ENCODE data around the gene PHKA2. TPM values are rescaled to one million over a fixed set of nuclear protein-coding genes. Genes with fewer than 3 reads are reported as not detected.
"Not testable (repeated sequence)": the region's sequence is repeated elsewhere in the genome, so short reads cannot be mapped to it uniquely, and the experiment has no call there.

The PHKA2 gene
- polyA plus RNA-seq, 6 donors from 2014 or later: 7.7 to 14.5 (median 9.4) TPM

DNA sequence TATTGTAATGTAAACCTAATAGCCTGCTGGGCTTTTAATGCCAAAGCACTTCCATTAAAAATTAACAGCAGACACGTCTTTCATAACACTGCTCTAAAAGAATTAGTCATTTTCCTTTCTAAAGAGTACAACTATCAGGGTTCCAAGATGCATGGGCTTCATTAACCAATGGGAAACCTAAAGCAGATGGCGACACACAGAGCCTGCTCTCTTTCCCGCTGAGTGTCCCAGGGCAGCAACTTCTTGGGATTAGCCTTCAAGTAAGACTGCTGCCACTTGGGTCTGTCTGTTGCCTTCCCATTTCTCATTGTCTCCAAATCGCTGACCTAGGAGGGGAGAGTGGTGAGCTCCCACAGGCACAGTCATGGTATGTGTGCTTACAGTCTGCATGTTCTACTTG, 14.0 kb upstream of the PHKA2 start:
- no peak overlapping the region for H3K4me3 Mint-ChIP-seq
- H3K4me1 Mint-ChIP-seq: no peaks in the 10 kb centered on the region
- no peak overlapping the region for H3K27ac Mint-ChIP-seq
- H3K9me3 Mint-ChIP-seq: no peaks in the 10 kb centered on the region
- H3K36me3 Mint-ChIP-seq: no peaks in the 10 kb centered on the region
- H3K27me3 Mint-ChIP-seq: no peaks in the 10 kb centered on the region
- DNase-seq (no peak), ATAC-seq (ENCODE audit: low read depth in 2 of 2) (no peak)

GRCh38 chrX:18996536-18996935, 12.6 kb upstream of the PHKA2 start:
- no peaks in the 10 kb centered on the region for H3K27me3 Mint-ChIP-seq
- no peaks in the 10 kb centered on the region for H3K36me3 Mint-ChIP-seq
- H3K9me3 Mint-ChIP-seq: no peaks in the 10 kb centered on the region
- no peak for ATAC-seq (ENCODE audit: low read depth in 2 of 2)
- no peaks in the 10 kb centered on the region for H3K4me1 Mint-ChIP-seq
- no peak for DNase-seq
- H3K4me3 Mint-ChIP-seq: peak overlapping the region in 1 of 8 donors; percentile 45
- no peak overlapping the region for H3K27ac Mint-ChIP-seq

DNA sequence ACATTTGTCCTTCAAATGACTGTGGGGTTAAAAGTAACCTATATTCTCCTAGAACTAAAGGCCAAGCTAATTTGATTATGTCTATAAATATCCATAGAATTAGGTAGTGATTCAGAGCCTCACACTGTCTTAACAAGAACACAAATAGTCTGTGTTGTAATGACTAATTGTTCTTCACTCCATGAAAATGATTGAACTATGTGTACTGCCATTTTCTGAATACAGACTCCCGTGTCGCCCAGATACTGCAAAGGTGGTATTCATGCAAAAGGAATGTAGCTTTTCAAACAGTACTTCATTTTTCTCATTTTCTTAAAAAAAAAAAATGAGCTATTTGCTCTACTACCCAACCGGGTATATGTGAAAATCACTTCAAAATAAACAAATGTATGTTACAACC, 11.3 kb upstream of the PHKA2 start:
- Mint-ChIP-seq H3K36me3 (no peaks in the 10 kb centered on the region), H3K27me3 (no peaks in the 10 kb centered on the region), H3K27ac (no peak overlapping the region), H3K4me1 (no peaks in the 10 kb centered on the region), H3K4me3 (no peak overlapping the region), H3K9me3 (no peaks in the 10 kb centered on the region)
- no peak for ATAC-seq (ENCODE audit: low read depth in 2 of 2)
- no peak for DNase-seq

DNA sequence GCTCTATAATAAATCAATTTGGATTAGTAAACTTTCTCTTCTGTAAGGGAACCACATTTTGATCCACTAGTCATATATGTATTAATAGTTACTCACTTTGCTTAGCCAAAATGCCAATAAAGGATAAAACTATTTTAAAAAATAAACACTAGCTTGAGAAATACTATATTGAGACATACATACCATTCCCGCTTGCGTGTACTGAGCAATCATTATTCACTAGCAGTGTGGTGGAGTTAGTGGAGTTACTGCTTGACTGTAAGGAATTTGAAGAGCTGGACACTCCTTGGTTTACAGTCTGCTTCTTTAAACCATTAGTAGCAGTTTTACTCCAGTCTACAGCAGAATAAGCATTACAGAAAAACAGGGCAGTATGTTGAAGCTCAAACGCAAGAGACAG, 10.8 kb upstream of the PHKA2 start:
- Mint-ChIP-seq H3K4me1 (no peaks in the 10 kb centered on the region), H3K27me3 (no peaks in the 10 kb centered on the region), H3K9me3 (no peaks in the 10 kb centered on the region)

DNA sequence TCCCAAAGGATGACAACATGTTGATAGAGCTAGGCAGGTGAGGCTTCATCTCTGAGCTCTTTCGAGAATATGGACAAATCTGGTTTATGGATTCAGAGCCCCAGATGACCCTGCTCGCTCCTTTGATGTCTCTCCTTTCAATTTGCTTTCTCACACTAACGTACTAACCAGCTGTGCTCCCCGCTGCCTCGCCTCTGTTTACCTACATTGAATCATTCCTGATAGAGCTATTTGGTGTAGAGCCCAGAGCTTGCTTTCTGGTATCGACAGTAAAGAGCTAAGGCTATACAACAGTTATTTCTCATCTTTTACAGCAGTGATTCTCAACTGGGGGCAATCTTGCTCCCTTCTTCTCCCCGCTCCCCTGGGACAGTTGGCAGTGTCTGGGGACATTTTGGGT, 8.9 kb upstream of the PHKA2 start:
- H3K4me1 Mint-ChIP-seq: no peaks in the 10 kb centered on the region
- H3K27ac Mint-ChIP-seq: no peak overlapping the region
- ATAC-seq (ENCODE audit: low read depth in 2 of 2) (no peak), DNase-seq (no peak)
- H3K27me3 Mint-ChIP-seq: no peaks in the 10 kb centered on the region
- H3K36me3 Mint-ChIP-seq: no peaks in the 10 kb centered on the region
- H3K4me3 Mint-ChIP-seq: peak overlapping the region in 1 of 8 donors; percentile 47
- H3K9me3 Mint-ChIP-seq: no peaks in the 10 kb centered on the region

More for the DNA sequence above, 10.8 kb upstream of the PHKA2 start:
- H3K27ac Mint-ChIP-seq: no peak overlapping the region
- DNase-seq (no peak), ATAC-seq (ENCODE audit: low read depth in 2 of 2) (no peak)
- no peak overlapping the region for H3K4me3 Mint-ChIP-seq
- no peaks in the 10 kb centered on the region for H3K36me3 Mint-ChIP-seq

DNA sequence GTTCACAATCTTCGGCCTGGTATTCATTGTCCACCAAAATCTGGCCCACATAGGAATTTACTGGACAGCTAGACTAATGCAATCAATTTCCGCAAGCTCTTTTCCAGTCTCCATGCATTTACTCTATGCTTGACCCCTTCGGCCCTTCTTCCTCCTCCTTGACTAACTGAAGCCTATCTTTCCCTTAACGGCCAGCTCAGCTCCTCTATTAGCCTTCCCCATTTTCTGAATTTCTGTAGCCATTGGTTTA, 1.2 kb upstream of the PHKA2 start:
- peaks cover 0 to 7% (median 0%) of the 10 kb centered on the region in 3 donors for H3K27me3 Mint-ChIP-seq
- ATAC-seq (ENCODE audit: low read depth in 2 of 2) (no peak), DNase-seq (no peak)
- peaks cover 0 to 6% (median 0%) of the 10 kb centered on the region in 7 donors for H3K9me3 Mint-ChIP-seq
- H3K27ac Mint-ChIP-seq: peak overlapping the region in 5 of 6 donors; percentile 86 to 98 (median 89)
- H3K36me3 Mint-ChIP-seq: no peaks in the 10 kb centered on the region
- peaks cover 5 to 22% (median 13%) of the 10 kb centered on the region in 3 donors for H3K4me1 Mint-ChIP-seq
- peak overlapping the region; percentile 71 to 92 (median 90) for H3K4me3 Mint-ChIP-seq

DNA sequence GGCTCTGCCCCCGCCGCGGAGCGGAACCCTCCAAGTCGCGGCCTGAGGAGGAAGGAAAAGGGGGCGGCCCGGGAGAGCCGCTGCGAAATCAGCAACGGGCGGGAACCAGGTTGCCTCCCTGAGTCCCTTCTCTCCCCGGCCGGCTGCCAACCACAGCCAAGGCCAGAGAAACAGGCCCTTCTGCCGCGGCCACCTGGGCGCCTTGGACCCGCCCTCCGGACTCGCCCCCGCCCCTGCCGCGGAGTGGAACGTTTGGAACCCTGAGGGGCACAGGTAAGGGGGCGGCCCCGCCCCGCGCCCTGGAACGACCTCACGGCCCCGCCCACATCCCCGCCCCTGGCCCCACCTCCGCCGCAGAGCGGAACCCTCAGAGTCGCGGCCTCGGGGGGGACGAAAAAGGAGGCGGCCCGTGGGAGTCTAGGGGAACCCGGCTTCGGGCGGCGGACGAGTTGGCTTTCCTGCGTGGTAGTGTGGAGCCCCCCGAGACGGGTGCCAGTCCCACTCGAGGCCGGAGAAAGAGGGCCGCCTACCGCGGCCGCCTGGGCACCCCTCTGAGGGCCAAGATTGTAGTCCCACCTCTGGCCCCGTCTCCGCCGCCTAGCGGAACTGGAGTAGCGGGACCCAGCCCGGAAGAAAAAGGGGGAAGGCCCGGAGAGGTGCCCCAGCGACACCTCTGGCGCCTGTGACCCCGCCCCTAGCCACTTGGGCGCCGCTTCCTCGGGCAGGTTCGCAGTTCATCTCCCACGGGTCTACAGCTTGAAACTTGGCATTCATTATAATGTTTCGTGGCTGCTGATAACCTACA, 669 bp upstream of the PHKA2 start:
- Mint-ChIP-seq H3K27ac (peak overlapping the region; percentile 72 to 98 (median 89)), H3K36me3 (no peaks in the 10 kb centered on the region), H3K9me3 (peaks cover 0 to 6% (median 0%) of the 10 kb centered on the region in 7 donors), H3K4me1 (peaks cover 5 to 22% (median 14%) of the 10 kb centered on the region in 3 donors), H3K4me3 (peak overlapping the region; percentile 71 to 92 (median 90)), H3K27me3 (peaks cover 0 to 7% (median 0%) of the 10 kb centered on the region in 3 donors)
- DNase-seq: peak; percentile 85
- peak; percentile 83 to 84 for ATAC-seq (ENCODE audit: low read depth in 2 of 2)

GRCh38 chrX:18981124-18981807, 2.6 kb downstream of the PHKA2 start:
- peak overlapping the region in 2 of 8 donors; percentile 20 to 21 for H3K4me3 Mint-ChIP-seq
- H3K36me3 Mint-ChIP-seq: no peaks in the 10 kb centered on the region
- peaks cover 5 to 22% (median 14%) of the 10 kb centered on the region in 3 donors for H3K4me1 Mint-ChIP-seq
- peak overlapping the region in 1 of 6 donors; percentile 75 for H3K27ac Mint-ChIP-seq
- no peak for ATAC-seq (ENCODE audit: low read depth in 2 of 2)
- no peak for DNase-seq
- peaks cover 0 to 7% (median 0%) of the 10 kb centered on the region in 3 donors for H3K27me3 Mint-ChIP-seq
- H3K9me3 Mint-ChIP-seq: peaks cover 0 to 6% (median 0%) of the 10 kb centered on the region in 7 donors

DNA sequence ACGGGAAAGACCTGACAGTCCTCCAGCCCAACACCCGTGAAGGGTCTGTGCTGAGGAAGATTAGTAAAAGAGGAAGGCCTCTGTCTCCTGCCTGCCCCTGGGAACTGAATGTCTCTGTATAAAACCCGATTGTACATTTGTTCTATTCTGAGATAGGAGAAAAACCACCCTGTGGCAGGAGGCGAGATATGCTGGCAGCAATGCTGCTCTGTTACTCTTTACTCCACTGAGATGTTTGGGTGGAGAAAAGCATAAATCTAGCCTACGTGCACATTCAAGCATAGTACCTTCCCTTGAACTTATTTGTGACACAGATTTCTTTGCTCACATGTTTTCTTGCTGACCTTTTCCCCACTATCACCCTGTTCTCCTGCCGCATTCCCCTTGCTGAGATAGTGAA, 3.7 kb downstream of the PHKA2 start:
- not testable (repeated sequence) for H3K4me3 Mint-ChIP-seq; H3K27me3 Mint-ChIP-seq; ATAC-seq (ENCODE audit: low read depth in 2 of 2); DNase-seq; H3K9me3 Mint-ChIP-seq; H3K36me3 Mint-ChIP-seq
- peak overlapping the region in 2 of 6 donors; percentile 14 to 83 for H3K27ac Mint-ChIP-seq
- peaks cover 3 to 19% (median 11%) of the 10 kb centered on the region in 3 donors for H3K4me1 Mint-ChIP-seq

DNA sequence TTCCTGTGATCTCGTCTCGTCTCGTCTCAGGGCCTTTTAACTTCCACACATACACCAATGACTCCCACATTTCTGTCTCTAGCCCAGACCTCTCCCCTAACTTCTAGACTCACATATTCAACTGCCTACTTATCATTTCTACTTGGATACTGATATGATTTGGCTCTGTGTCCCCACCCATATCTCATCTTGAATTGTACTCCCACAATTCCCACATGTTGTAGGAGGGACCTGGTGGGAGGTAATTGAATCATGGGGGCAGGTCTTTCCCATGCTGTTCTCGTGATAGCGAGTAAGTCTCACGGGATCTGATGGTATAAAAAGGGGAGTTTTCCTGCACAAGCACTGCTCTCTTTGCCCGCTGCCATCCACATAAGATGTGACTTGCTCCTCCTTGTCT, 8.9 kb downstream of the PHKA2 start:
- DNase-seq: no peak
- H3K27ac Mint-ChIP-seq: no peak overlapping the region
- no peak for ATAC-seq (ENCODE audit: low read depth in 2 of 2)
- peaks cover 0 to 9% (median 0%) of the 10 kb centered on the region in 7 donors for H3K9me3 Mint-ChIP-seq
- H3K4me1 Mint-ChIP-seq: peaks cover 0 to 16% (median 3%) of the 10 kb centered on the region in 3 donors
- no peaks in the 10 kb centered on the region for H3K27me3 Mint-ChIP-seq
- H3K36me3 Mint-ChIP-seq: no peaks in the 10 kb centered on the region
- H3K4me3 Mint-ChIP-seq: no peak overlapping the region

- no peak overlapping the region for H3K4me3 Mint-ChIP-seq
- H3K36me3 Mint-ChIP-seq: no peaks in the 10 kb centered on the region
- peaks cover 0 to 9% (median 0%) of the 10 kb centered on the region in 7 donors for H3K9me3 Mint-ChIP-seq
- H3K4me1 Mint-ChIP-seq: peaks cover 0 to 16% (median 3%) of the 10 kb centered on the region in 3 donors
- DNase-seq (no peak), ATAC-seq (ENCODE audit: low read depth in 2 of 2) (no peak)
- no peaks in the 10 kb centered on the region for H3K27me3 Mint-ChIP-seq
- peak overlapping the region in 1 of 6 donors; percentile 8 for H3K27ac Mint-ChIP-seq
Measured at GRCh38 chrX:18973527-18974192, 10.3 kb downstream of the PHKA2 start.

- Mint-ChIP-seq H3K27ac (no peak overlapping the region), H3K4me1 (peaks cover 0 to 23% (median 10%) of the 10 kb centered on the region in 3 donors), H3K9me3 (peaks cover 0 to 9% (median 0%) of the 10 kb centered on the region in 7 donors), H3K27me3 (no peaks in the 10 kb centered on the region), H3K4me3 (no peak overlapping the region), H3K36me3 (no peaks in the 10 kb centered on the region)
- ATAC-seq (ENCODE audit: low read depth in 2 of 2) (no peak), DNase-seq (no peak)
Measured at GRCh38 chrX:18971506-18971905, 12.4 kb downstream of the PHKA2 start.

DNA sequence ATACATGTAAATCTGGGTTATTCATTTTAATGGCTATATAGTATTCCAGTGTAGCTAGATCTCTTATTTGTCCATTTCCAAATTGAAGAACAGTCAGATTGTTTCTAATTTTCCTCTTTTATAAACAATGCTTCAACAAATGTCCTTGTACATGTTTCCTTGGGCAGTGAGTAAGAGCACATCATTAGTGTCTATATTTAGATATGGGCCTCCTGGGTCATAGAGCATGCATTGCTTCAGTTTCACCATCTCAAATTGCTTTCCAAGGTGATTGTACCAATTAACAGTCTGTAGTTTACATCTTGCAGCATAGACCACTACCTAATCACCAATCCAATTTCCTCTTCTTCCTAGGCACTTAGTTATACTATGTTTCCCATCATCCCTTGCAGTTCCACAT, 13.4 kb downstream of the PHKA2 start:
- peaks cover 0 to 9% (median 0%) of the 10 kb centered on the region in 7 donors for H3K9me3 Mint-ChIP-seq
- no peak overlapping the region for H3K27ac Mint-ChIP-seq
- H3K4me3 Mint-ChIP-seq: no peak overlapping the region
- no peaks in the 10 kb centered on the region for H3K36me3 Mint-ChIP-seq
- DNase-seq (no peak), ATAC-seq (ENCODE audit: low read depth in 2 of 2) (no peak)
- H3K4me1 Mint-ChIP-seq: peaks cover 0 to 25% (median 10%) of the 10 kb centered on the region in 3 donors
- no peaks in the 10 kb centered on the region for H3K27me3 Mint-ChIP-seq
